ENCODE results near the gene COL23A1. TPM values are rescaled to one million over a fixed set of nuclear protein-coding genes. Genes with fewer than 3 reads are reported as not detected.
"Not testable (repeated sequence)": the region's sequence is repeated elsewhere in the genome, so short reads cannot be mapped to it uniquely, and the experiment has no call there.

The COL23A1 gene
- total and polyA plus RNA-seq, 2 experiments from 2014 or later, result 4.8 to 8.2 TPM

GRCh38 chr5:178370102-178370501, 220.1 kb downstream of the COL23A1 start (continued):
- TF ChIP-seq ZNF462 (CRISPR knock-in tag; IDR thresholded peaks at IDR 0.05), result no peak
- TF ChIP-seq ZNF114 (CRISPR knock-in tag; IDR thresholded peaks at IDR 0.05), result no peak

- H3K27me3 ChIP-seq (ENCODE audit: insufficient read depth); H3K4me2 ChIP-seq; ATAC-seq; H3K36me3 ChIP-seq (ENCODE audit: insufficient read depth); H3K4me3 ChIP-seq; H3K4me1 ChIP-seq (ENCODE audit: insufficient read depth); H3K27ac ChIP-seq (ENCODE audit: low read depth); H3K9me2 ChIP-seq (ENCODE audit: insufficient read depth); H2AFZ ChIP-seq; DNase-seq (ENCODE audit: low spot score); H3K4me3 Mint-ChIP-seq; H3F3A ChIP-seq (replicated peaks; ENCODE audit: low read depth); H4K20me1 ChIP-seq (replicated peaks; ENCODE audit: insufficient read depth); H3K27ac Mint-ChIP-seq; H3K79me2 ChIP-seq (replicated peaks; ENCODE audit: insufficient read depth): not testable (repeated sequence)
- peaks cover 13% of the 10 kb centered on the region for H3K4me1 Mint-ChIP-seq
- peaks cover 15% of the 10 kb centered on the region for H3K36me3 Mint-ChIP-seq (ENCODE audit: low read depth)
- H3K27me3 Mint-ChIP-seq (ENCODE audit: insufficient read depth, low read depth, poor library complexity), result peaks cover 19% of the 10 kb centered on the region
- H3K9me3 Mint-ChIP-seq, result peaks cover 19% of the 10 kb centered on the region
These were observed 220.7 kb downstream of the COL23A1 start for GRCh38 chr5:178369469-178369868.

GRCh38 chr5:178368716-178369300, 221.4 kb downstream of the COL23A1 start:
- Mint-ChIP-seq H3K4me1 (peaks cover 13% of the 10 kb centered on the region), H3K9me3 (peaks cover 19% of the 10 kb centered on the region), H3K4me3 (no peak overlapping the region), H3K36me3 (ENCODE audit: low read depth) (peaks cover 15% of the 10 kb centered on the region), H3K27ac (no peak overlapping the region), H3K27me3 (ENCODE audit: insufficient read depth, low read depth, poor library complexity) (peaks cover 19% of the 10 kb centered on the region)
- H3K27me3 ChIP-seq (ENCODE audit: insufficient read depth), result no peaks in the 10 kb centered on the region
- H4K20me1 ChIP-seq (replicated peaks; ENCODE audit: insufficient read depth), result no peaks in the 10 kb centered on the region
- H3K4me3 ChIP-seq, result no peak overlapping the region
- no peak for DNase-seq (ENCODE audit: low spot score)
- H3K4me2 ChIP-seq, result no peak overlapping the region
- no peaks in the 10 kb centered on the region for H3K79me2 ChIP-seq (replicated peaks; ENCODE audit: insufficient read depth)
- no peak overlapping the region for H2AFZ ChIP-seq
- TF ChIP-seq REST (IDR thresholded peaks at IDR 0.05; ENCODE audit: unreplicated experiment), result no peak
- no peak for TF ChIP-seq ETS1 (IDR thresholded peaks at IDR 0.05)
- no peak for TF ChIP-seq NANOG (IDR thresholded peaks at IDR 0.05; ENCODE audit: borderline replicate concordance)
- no peak for TF ChIP-seq ZNF114 (CRISPR knock-in tag; IDR thresholded peaks at IDR 0.05)
- TF ChIP-seq JUNB (IDR thresholded peaks at IDR 0.05; ENCODE audit: unreplicated experiment), result no peak
- no peak for TF ChIP-seq EZH2 (IDR thresholded peaks at IDR 0.05; ENCODE audit: low read depth, unreplicated experiment)
- ATAC-seq, result no peak
- H3K36me3 ChIP-seq (ENCODE audit: insufficient read depth), result no peaks in the 10 kb centered on the region
- no peaks in the 10 kb centered on the region for H3K9me2 ChIP-seq (ENCODE audit: insufficient read depth)
- H3F3A ChIP-seq (replicated peaks; ENCODE audit: low read depth), result no peaks in the 10 kb centered on the region
- H3K27ac ChIP-seq (ENCODE audit: low read depth), result no peak overlapping the region
- H3K4me1 ChIP-seq (ENCODE audit: insufficient read depth), result no peaks in the 10 kb centered on the region

Measured in GM23338 (cell line).